Neural crest cell (in vitro differentiated cells): Measurements from ENCODE around the gene OR51B2. TPM values are rescaled to one million over a fixed set of nuclear protein-coding genes. Genes with fewer than 3 reads are reported as not detected.

Experiments
- DNase-seq: peaks from one replicate; pipeline ENCODE4 v3.0.0; 2021; ENCODE audit warnings: low read depth, mixed read lengths, low spot score
- H3K27ac Mint-ChIP-seq: one replicate; pipeline ENCODE4 v1.8.0; 2021; ENCODE audit warnings: mild to moderate bottlenecking, mixed read lengths; ENCODE audit not compliant: unreplicated experiment
- H3K27me3 Mint-ChIP-seq: 2 replicates; pipeline ENCODE4 v1.8.0; 2021; ENCODE audit warnings: low read depth, mild to moderate bottlenecking, mixed read lengths
- H3K36me3 Mint-ChIP-seq: 2 replicates; pipeline ENCODE4 v1.8.0; 2021; ENCODE audit warnings: low read depth, mild to moderate bottlenecking, mixed read lengths
- H3K4me1 Mint-ChIP-seq: 2 replicates; pipeline ENCODE4 v1.8.0; 2021; ENCODE audit warnings: mixed read lengths
- H3K4me3 Mint-ChIP-seq: one replicate; pipeline ENCODE4 v1.8.0; 2021; ENCODE audit warnings: mild to moderate bottlenecking, mixed read lengths
- H3K9me3 Mint-ChIP-seq: 2 replicates; pipeline ENCODE4 v1.8.0; 2021; ENCODE audit warnings: mixed read lengths
- CTCF ChIP-seq: fragments of 200-600 bp; sonication (generic); conservative IDR thresholded peaks from 2 replicates; pipeline ENCODE4 v1.5.0; 2021; ENCODE audit warnings: antibody characterized with exemption, mild to moderate bottlenecking
- total RNA-seq: library from RNA; stranded (reverse); gene quantifications from 2 replicates; pipeline ENCODE4 v1.2.1, GENCODE V29; 2021

Gene OR51B2
- total RNA-seq, 1 donor from 2014 or later: not detected

GRCh38 chr11:5279471-5280090 lies 44.5 kb downstream of the OR51B2 start:
- Mint-ChIP-seq H3K4me3 (no peak overlapping the region), H3K9me3 (no peaks in the 10 kb centered on the region), H3K27ac (peak overlapping the region; percentile 4), H3K4me1 (peaks cover 6% of the 10 kb centered on the region), H3K27me3 (no peaks in the 10 kb centered on the region), H3K36me3 (no peaks in the 10 kb centered on the region)
- no peak for TF ChIP-seq CTCF
- no peak for DNase-seq

GRCh38 chr11:5277807-5278382 lies 46.2 kb downstream of the OR51B2 start:
- no peak overlapping the region for H3K27ac Mint-ChIP-seq
- no peaks in the 10 kb centered on the region for H3K9me3 Mint-ChIP-seq

GRCh38 chr11:5276697-5277096 lies 47.4 kb downstream of the OR51B2 start:
- H3K27me3 Mint-ChIP-seq: no peaks in the 10 kb centered on the region
- H3K36me3 Mint-ChIP-seq: no peaks in the 10 kb centered on the region
- TF ChIP-seq CTCF: no peak
- DNase-seq: no peak
- H3K4me3 Mint-ChIP-seq: no peak overlapping the region
- no peaks in the 10 kb centered on the region for H3K9me3 Mint-ChIP-seq
- H3K4me1 Mint-ChIP-seq: peaks cover 11% of the 10 kb centered on the region
- H3K27ac Mint-ChIP-seq: no peak overlapping the region

More at GRCh38 chr11:5277807-5278382, 46.2 kb downstream of the OR51B2 start:
- no peak for TF ChIP-seq CTCF
- DNase-seq: no peak
- no peak overlapping the region for H3K4me3 Mint-ChIP-seq
- H3K4me1 Mint-ChIP-seq: peaks cover 11% of the 10 kb centered on the region
- no peaks in the 10 kb centered on the region for H3K36me3 Mint-ChIP-seq
- no peaks in the 10 kb centered on the region for H3K27me3 Mint-ChIP-seq

GRCh38 chr11:5275369-5276110 lies 48.6 kb downstream of the OR51B2 start:
- no peak overlapping the region for H3K27ac Mint-ChIP-seq
- TF ChIP-seq CTCF: no peak
- no peak overlapping the region for H3K4me3 Mint-ChIP-seq
- H3K9me3 Mint-ChIP-seq: no peaks in the 10 kb centered on the region
- H3K36me3 Mint-ChIP-seq: no peaks in the 10 kb centered on the region
- DNase-seq: no peak
- no peaks in the 10 kb centered on the region for H3K27me3 Mint-ChIP-seq
- H3K4me1 Mint-ChIP-seq: peaks cover 8% of the 10 kb centered on the region

- TF ChIP-seq CTCF: no peak
- H3K27ac Mint-ChIP-seq: peak overlapping the region; percentile 4
- no peaks in the 10 kb centered on the region for H3K27me3 Mint-ChIP-seq
- H3K9me3 Mint-ChIP-seq: no peaks in the 10 kb centered on the region
- H3K36me3 Mint-ChIP-seq: no peaks in the 10 kb centered on the region
- peaks cover 7% of the 10 kb centered on the region for H3K4me1 Mint-ChIP-seq
- H3K4me3 Mint-ChIP-seq: no peak overlapping the region
- DNase-seq: no peak
These were observed 49.7 kb downstream of the OR51B2 start for GRCh38 chr11:5274395-5274794.

Other genes starting within 250 kb of the OR51B2 start
- gene OR52A5, start 185.9 kb downstream of the OR51B2 start, total RNA-seq: not detected in 2 replicates
- not detected in 2 replicates for gene OR52A1, start 169.5 kb downstream of the OR51B2 start, total RNA-seq
- not detected in 2 replicates for gene OR51V1, start 123.6 kb downstream of the OR51B2 start, total RNA-seq
- not detected in 2 replicates for gene HBB, start 97.2 kb downstream of the OR51B2 start, total RNA-seq
- gene HBD, start 89.8 kb downstream of the OR51B2 start, total RNA-seq: not detected in 2 replicates
- not detected in 2 replicates for gene HBG1, start 74.4 kb downstream of the OR51B2 start, total RNA-seq
- gene HBG2, start 69.5 kb downstream of the OR51B2 start, total RNA-seq: not detected in 2 replicates
- gene HBE1, start 54.4 kb downstream of the OR51B2 start, total RNA-seq: 0.45 and 0.56 TPM in 2 replicates
- not detected in 2 replicates for gene OR51B4, start 22.4 kb downstream of the OR51B2 start, total RNA-seq
- gene OR51B5, start 19.2 kb upstream of the OR51B2 start, total RNA-seq: 0.21 TPM in 1 of 2 replicates, not detected in the other
- not detected in 2 replicates for gene OR51B6, start 27.2 kb upstream of the OR51B2 start, total RNA-seq
- gene OR51M1, start 59.5 kb upstream of the OR51B2 start, total RNA-seq: not detected in 2 replicates
- gene OR51Q1, start 97.8 kb upstream of the OR51B2 start, total RNA-seq: not detected in 2 replicates
- not detected in 2 replicates for gene OR51I1, start 117.2 kb upstream of the OR51B2 start, total RNA-seq
- not detected in 2 replicates for gene OR51I2, start 125.0 kb upstream of the OR51B2 start, total RNA-seq
- gene OR52D1, start 164.4 kb upstream of the OR51B2 start, total RNA-seq: not detected in 2 replicates
- not detected in 2 replicates for gene UBQLN3, start 185.7 kb upstream of the OR51B2 start, total RNA-seq
- gene UBQLNL, start 192.4 kb upstream of the OR51B2 start, total RNA-seq: 0.09 and 0.20 TPM in 2 replicates
- not detected in 2 replicates for gene OR52H1, start 224.2 kb upstream of the OR51B2 start, total RNA-seq